Renal cortical epithelial cell (primary cell): ENCODE results near the gene APLF. TPM values are rescaled to one million over a fixed set of nuclear protein-coding genes. Genes with fewer than 3 reads are reported as not detected.
A peak's percentile ranks its signal among the peaks of the same experiment; 100 is the strongest.

Experiments used
- DNase-seq: peaks from one replicate; pipeline ENCODE4 v3.0.0-alpha.2; 2011; ENCODE audit warnings: low read depth
- total RNA-seq: library from RNA; depleted of rRNA; stranded (reverse); fragments of >200 nt; gene quantifications from 2 replicates; pipeline ENCODE4 v1.2.3, GENCODE V29; 2014

Gene APLF
- 8.5 and 11.8 TPM in 2 replicates for total RNA-seq

- DNase-seq, result peak; percentile 98
Observed at GRCh38 chr2:68467077-68467960, at the start of gene APLF, which contains the start of gene FBXO48. APLF (plus strand) TSS chr2:68467585; CDS start chr2:68467732, 147 bp downstream. FBXO48 (minus strand) TSS chr2:68467294; CDS start chr2:68465145, 2,149 bp downstream.

DNA sequence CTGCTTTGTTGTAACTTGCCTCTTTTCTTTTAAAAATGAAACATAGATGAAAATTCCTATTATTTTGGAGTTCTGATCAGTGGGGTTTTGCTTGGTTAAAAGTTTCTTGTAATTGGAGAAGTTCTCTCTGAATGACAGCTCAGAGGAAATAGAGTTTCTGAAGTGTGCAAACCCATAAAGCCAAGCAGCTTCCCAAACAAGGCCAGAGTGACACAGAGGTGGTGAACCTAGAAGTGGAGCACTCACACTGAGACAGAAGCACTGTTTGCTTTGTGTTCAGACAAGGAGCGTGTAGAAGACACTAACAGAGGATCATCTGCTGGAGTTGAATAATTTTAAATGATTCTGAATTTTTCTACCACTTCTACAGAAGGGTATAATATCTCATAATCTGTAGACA, 49.5 kb upstream of the APLF start:
- DNase-seq, result no peak

GRCh38 chr2:68418419-68418818, 49.0 kb upstream of the APLF start:
- DNase-seq, result no peak

DNA sequence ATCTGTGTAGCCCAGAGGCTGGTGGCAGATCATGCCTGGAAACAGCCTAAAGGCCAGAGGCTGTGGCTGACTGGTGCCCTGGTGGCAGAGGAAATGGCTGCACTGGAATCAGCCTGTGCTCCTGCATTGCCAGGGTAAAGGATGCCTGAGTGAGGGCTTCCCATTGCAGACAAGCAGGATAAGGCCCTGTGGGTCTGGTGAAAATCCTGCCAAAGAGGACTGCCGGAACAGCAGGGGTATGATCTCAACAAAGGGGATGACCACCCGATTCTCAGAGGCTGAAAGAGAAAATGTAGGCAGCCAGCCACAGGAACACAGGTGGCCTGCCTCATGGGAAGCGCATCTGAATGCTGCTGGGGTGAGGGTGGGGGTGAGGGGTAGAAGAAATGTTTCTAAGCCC, 48.5 kb upstream of the APLF start:
- DNase-seq, result no peak

DNA sequence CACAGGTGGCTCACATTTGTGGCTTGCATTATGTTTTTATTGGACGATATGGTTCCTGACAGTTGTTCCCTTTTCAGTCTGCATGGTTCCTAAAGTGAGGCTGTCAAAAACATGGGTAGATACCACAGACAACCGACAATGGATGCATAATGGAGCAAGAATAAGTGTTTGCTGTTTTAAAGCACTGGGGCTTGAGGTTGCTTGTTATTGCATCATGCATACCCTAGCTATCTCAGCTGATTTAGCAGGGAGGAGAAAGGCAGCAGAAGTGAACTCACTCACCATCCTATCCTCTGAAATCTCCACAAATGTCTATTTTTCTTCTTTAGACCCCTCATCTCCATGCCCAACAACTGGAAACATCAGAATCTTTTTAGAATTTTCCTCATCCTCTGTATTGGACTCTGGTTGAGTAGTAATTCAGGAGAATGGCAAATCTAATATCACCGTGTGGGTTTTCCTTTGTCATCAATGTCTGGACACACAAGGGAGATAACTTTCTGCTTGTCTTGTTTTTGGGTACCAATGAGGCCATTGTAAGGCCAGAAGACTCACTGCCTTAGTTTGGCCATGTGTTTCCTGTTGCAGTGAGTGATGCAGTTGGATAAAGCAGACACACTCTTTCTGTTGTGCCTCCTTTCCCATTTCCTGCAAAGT, 47.0 kb upstream of the APLF start:
- no peak for DNase-seq

GRCh38 chr2:68423966-68424650, 43.3 kb upstream of the APLF start:
- DNase-seq, result no peak

DNA sequence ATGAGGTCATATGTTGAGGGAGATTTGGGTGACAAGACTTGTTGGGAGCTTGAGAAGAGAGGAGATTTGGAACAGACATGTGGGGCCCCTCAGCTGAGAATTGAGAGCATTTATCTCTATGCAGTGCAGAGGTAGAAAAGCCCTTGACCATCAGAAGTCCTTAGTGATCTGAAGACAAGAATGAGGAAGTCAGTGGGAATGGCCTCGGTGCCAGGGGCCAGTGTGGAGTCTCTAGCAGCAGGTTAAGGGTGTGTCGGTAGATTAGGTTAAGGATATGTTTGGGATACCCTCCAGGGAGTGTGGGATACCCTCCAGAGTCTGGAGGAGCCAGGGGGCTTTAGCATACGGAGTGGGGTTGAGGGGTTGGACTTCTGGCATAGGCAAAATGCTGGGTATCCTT, 41.9 kb upstream of the APLF start:
- DNase-seq, result no peak

- no peak for DNase-seq
Observed at GRCh38 chr2:68426446-68426845, 40.9 kb upstream of the APLF start.

DNA sequence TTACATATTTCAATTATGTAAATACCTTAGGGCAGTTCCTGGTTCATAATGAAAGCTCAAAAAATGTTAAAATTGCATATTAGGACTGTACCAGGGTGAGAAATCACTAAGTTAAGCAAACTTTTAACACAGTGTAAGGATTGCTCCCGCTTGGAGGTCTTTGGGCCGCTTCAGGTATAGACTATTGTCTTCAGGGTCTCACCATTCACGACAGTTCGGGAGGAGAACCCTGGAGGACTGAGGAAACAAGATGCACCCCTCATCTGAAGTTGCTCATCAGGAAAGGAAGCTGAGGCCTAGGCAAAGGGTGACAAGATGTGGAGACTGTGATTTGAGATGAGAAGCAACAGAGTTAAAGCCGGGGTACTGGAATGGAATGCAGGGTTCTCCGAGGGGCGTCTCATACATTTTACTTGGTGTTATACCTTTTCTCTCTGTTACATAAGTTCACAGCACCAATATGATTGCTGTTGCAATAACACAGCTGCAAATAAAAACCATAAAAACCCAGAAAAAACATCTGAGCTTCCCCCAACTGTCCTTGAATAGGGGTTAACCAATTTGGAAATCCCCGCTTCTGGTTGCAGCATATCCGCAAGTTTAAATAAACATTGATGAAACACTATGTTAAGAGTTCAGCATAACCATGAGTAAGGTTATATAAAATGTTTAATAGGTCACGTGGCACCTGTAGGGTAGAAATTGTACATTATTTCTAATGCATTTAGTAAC, 40.4 kb upstream of the APLF start:
- no peak for DNase-seq

DNA sequence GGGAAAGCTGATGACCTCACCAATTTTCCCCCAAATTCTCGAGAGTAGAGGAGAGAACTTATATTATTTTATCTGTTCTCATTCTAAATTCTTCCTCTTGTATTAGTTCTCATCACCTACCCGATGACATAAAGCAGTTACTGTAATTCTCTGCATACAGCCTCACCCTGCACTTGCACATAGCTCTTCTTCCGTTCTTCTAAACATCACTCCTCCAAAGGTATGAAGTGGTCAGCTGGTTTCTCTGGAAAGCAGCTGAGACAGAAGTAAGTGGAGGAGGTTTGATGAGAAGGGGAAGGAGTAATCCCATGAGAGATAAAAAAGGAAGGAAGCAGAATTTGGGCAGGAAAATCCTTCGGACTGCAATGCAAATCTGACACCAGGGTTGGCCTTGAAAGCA, 39.3 kb upstream of the APLF start:
- DNase-seq, result no peak

DNA sequence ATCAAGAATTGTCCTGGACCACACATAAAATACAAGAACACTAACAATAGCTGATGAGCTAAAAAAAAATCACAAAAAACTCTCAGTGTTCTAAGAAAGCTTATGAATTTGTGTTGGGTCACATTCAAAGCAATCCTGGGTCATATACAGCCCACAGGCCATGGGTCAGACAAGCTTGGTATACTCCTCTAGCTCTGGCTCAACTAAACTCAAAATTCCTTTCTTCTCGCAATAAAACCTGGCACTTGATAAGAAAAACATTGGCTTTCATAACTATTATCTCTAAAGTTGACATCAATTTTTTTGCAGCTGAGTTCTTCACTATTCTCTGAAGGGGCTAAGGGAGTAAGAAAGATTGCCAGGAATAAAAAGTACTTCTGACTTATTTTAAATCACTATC, 38.6 kb upstream of the APLF start:
- no peak for DNase-seq

DNA sequence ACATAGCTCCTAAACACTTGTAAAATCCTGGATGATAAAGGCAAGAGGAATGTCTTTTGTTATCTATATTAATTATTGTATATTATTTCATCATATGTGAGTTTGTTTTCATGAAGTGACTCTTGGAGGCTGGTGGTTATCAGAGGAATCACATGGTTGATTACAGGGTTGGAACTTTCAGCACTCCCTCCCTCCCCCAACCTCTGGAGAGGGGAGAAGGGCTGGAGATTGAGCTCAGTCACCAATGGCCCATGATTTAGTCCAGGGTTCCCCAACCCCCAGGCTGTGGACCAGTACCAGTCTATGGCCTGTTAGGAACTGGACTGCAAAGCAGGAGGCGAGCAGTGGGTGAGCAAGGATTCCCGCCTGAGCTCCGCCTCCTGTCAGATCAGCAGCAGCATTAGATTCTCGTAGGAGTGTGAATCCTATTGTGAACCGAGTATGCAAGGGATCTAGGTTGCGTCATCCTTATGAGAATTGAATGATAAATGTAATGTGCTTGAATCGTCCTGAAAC, 38.0 kb upstream of the APLF start:
- DNase-seq, result no peak

DNA sequence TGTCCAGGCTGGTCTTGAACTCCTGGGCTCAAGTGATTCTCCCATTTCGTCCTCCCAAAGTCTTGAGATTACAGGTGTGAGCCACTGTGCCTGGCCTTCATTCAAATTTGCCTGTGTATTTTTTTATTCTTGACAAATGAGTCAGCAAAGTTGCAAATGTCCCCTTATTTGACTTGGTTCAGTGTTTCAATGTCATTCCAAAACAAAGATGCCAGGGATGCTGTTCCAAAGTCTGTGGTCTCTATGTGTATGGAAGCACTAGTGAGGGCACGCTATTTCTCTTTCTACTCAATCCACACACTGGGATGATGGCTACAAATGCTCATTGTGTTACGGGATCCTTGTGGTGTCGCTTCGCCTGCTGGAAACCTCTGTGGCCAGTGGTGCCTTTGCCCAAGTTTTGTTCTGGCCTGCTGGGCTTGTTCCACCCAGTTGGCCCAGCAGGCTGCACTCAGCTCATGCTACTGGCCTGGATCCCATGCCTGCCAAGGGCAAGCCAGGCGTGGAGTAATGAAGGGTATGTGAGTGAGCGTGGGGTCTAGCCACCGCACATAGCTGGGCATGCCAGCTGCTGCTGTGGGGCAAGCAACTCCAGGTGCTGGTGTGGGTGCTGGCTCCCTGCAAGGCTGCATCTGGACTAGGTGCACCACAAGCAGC, 35.9 kb upstream of the APLF start:
- DNase-seq, result no peak

DNA sequence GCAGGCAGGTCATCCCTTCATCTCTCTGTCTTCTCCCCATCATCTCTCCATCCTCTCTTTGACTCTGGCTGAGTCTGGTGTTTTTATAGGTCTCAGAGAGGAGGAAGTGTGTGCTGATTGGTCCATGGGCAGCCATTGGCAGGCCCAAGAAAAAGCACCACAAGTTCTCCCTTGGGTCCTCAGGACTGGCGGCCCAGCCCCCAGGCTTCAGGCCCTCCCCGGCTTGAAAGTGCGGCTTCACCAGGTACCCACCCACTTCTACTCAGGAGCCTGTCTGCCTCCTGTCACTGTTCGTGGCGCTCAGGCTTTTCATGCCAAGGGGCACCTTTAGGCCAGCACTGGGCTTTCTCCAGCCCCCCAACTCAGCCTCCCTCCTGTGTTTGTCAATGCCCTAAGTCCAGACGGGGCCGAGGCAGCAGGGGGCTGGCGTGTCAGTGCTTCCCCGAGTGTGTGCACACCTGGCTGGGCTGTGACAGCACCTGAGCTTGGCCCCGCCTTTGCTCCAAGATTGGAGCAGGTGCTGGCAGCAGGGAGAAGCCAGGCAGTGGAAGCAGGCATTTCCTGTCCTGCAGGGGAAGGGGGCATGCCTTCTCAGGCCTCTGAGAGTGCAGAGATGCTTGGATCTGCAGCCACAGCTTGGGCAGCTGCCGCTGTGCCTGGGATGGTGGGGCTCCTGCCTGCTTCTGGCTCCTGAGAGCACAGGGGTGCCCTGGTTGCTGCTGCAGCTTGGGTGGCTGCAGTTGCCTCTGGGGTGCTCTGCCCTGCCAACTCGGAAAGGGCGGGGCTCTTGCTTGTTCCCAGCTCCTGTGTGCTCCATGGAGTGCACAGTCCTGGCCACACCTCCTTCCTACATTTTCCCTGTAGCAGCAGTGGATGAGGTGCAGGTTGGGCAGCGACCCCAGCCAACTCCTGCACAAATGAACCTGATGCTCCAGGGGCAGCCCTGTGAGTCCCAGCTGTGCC, 34.4 kb upstream of the APLF start:
- DNase-seq, result no peak

DNA sequence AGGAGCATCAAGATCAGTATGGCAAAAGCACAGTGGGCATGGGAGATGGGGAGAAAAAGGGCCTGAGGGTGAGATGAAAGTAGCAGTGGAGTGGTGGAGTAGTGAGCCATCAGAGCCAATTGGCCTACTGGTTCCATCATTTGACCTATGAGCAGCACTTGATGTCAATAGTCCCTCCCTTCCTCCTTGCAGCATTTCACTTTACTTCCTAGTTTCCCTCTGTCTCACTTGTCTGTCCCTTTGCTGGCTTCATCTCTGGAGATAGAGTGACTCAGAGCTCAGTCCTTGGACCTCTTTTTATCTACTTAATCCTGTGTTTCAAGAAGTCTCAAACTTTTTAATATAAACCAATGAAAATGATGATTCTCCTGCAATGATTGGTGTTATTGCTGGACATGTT, 32.4 kb upstream of the APLF start:
- no peak for DNase-seq

- no peak for DNase-seq
Observed at GRCh38 chr2:68435615-68436014, 31.8 kb upstream of the APLF start.

DNA sequence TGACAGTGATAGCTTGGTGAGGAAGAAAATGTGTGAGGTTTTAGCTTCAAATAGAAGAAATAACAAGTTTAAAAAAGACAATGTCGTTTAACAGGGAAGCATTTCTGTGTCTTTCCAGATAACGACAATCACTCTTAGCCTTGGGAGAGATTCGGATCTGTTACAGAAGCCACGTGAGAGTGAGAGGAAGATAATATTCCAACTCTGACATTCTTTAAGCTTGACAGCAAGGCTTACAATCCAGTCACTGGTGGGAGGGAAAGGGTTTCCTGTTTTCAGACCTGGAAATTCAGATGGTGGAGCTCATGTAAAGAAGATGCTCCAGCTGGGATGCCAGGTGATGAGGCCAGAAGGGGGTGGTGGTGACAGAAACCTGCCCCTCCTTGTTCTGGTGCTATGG, 31.1 kb upstream of the APLF start:
- DNase-seq, result no peak

GRCh38 chr2:68438455-68439303, 28.7 kb upstream of the APLF start:
- DNase-seq, result no peak
